HG02678 (cell line): Measurements from ENCODE around the gene ARIH2.
"Not testable (repeated sequence)": the region's sequence is repeated elsewhere in the genome, so short reads cannot be mapped to it uniquely, and the experiment has no call there.

ENCODE experiments used
- ATAC-seq: cut with Tn5 transposase; IDR thresholded peaks from one replicate; pipeline ENCODE4 v1.9.1; 2021; ENCODE audit warnings: mild to moderate bottlenecking, moderate library complexity; ENCODE audit not compliant: unreplicated experiment

Gene ARIH2

DNA sequence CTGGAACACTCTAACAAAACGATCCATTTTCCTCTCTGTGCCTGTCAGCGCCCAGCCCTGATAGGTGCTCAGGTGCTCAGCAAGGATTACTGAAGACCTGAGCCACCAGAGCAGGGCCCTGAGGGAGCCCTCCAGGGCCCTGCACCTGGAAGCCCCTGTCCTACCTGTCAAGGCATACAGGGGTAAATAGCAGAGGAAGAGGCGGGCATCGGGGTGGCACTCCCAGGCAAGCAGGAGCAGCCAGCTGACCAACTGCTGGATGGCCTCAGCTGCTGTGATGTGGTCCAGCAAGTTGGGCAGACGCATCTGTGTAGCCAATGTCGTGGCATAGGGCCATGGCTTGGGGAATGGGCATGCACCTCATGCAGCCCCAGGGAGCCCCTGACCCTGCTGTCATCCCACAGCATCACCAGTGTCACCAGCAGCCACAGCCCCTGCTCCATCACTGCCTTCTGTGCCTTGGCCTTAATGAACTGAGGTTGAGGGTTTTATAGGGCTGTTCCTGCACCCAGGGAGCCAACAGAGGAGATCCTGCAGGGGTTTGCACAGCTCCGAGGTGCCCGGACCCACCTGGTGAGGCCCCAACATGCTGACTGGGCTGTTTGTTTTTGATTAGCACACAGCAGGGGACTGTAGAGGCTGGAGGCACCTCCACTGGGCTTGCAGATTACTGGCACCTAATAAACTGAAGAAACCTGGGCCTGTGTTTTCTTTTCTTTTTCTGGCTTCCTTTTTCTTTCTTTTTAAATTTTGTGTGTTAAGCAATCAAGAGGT, 80.6 kb downstream of the ARIH2 start:
- ATAC-seq = no peak

DNA sequence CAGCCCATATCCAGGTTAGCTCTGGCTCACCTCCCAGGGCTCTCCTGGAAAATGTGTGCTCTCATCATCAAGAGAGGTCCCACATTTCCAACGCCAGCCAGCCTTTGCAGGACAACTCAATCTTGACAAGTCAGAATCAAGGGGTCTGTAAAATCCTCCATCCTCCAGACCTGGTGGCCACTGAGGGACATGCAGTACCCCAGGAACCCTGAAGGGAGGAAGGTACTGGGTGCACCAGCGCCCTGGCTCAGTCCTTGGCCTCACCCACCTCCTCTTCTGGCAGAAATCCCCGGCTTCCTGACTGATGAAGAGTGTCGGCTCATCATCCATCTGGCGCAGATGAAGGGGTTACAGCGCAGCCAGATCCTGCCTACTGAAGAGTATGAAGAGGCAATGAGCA, 82.5 kb downstream of the ARIH2 start:
- no peak for ATAC-seq

DNA sequence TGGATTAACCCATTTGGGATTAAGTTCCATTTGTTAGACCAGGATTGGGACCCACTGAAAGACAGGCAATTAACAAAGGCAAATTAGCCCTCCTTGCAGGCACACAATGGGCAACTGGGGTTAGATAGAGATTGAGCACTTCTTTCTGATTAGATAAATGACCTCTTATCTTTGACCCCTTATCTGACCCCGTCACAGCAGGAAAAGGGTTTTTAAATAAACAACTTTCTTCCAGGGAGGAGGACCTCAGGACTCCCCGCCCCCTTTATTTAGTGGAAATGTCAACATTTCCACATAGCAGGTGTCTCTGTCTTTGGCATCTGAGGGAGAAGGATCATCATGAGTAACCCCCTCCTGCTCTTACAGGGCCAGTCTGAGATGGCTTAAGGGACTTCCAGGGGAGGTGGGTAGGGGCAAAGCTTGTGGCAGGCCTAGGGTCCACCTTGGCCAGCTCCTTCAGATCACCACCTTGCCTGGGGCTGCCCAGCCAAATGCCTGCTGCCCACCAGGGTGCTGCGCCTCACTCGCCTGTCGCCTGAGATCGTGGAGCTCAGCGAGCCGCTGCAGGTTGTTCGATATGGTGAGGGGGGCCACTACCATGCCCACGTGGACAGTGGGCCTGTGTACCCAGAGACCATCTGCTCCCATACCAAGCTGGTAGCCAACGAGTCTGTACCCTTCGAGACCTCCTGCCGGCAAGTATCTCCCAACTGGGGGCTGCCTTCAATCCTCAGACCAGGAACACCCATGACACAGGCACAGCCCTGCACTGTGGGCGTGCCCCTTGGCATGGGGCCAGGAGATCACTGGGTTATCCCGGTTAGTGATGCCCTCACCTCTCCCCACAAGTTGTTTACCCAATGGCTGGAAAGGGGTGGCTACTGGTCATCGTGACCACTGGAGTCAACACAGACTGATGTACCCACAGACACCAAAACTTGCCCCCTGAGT, 86.0 kb downstream of the ARIH2 start:
- no peak for ATAC-seq

DNA sequence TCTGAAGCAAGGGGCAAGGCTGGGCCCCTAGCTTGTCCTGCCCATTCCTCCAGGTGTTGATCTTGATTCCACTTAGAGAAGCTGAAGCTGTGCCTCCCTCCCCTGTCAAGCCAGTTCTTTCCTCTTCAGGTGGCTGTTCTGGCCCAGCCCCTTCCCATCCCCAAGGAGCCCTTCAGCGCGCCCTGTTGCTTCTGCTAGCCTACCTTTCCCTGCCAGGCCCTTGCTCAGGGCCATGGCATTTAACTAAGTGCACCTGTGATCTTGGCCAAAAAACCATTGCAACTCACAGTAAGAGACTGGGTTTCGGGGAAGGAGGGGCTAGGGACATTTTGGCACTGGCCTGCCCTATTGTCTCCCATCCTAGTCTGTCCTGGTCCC, 86.7 kb downstream of the ARIH2 start:
- no peak for ATAC-seq

DNA sequence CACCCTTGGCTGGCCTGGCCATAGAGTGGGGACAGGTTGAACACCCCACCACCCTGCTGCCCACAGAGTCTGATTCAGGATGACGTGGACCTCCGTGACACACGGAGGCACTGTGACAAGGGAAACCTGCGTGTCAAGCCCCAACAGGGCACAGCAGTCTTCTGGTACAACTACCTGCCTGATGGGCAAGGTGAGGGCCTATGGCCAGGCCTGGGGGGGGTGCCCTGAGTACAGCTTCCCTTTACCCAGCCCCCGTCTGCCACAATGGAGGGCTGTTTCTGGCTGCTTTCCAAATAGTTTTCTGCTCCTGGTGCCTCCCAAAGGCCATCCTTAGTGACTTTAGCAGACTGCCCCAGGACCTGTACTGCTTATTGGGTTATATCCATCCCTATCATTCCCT, 87.4 kb downstream of the ARIH2 start:
- no peak for ATAC-seq

DNA sequence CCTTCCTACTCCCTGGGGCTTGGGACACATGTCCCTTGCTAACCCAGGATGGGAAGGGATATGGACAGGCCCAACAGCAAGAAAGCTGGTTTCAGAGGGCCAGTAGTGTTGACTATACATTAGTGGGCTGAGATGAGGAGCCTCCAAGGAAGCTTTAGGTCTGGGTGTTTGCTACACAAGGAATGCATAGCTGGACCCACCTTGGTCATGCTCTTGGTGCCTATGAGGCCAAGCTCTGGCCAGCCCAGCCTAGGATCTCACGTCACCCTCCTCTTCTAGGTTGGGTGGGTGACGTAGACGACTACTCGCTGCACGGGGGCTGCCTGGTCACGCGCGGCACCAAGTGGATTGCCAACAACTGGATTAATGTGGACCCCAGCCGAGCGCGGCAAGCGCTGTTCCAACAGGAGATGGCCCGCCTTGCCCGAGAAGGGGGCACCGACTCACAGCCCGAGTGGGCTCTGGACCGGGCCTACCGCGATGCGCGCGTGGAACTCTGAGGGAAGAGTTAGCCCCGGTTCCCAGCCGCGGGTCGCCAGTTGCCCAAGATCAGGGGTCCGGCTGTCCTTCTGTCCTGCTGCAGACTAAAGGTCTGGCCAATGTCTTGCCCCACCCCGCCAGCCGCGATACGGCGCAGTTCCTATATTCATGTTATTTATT, 87.9 kb downstream of the ARIH2 start:
- ATAC-seq = peak; percentile 1

DNA sequence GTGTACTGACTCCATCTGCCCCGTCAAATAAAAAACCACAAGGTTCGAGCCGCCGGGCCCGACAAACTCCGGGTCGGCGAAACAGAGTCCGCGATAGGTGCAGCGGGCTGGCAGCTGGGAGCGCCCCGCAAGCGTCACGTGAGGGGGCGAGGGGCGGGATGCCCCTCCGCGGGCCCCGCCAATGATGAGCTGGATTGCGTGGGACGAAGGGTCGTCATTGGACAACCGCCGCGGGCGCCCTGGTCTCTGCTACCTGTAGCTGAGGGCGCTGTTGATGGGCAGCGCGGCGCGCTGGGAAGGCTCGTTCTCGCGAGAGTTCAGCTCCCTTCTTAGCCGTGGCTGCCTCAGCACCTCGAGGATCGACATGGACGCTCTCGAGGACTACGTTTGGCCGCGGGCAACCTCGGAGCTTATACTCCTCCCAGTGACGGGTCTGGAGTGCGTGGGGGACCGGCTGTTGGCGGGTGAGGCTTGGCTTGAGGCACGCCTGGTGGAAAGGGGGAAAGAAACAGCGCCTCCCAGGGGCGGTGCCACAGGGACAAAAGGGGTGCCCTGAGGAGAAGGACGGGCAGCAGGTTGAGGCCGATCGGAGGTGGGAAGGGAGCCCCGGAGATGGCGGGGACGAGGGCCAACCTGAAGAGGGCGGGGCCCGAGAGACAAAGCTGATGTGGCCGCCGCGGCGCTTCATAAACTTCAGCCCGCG, 88.6 kb downstream of the ARIH2 start, which contains the start of gene WDR6:
TSS of gene WDR6 (plus strand) at position 324 of the 703 bp plus-strand sequence. CDS start at position 365, 41 bp downstream.
- peak; percentile 89 for ATAC-seq

DNA sequence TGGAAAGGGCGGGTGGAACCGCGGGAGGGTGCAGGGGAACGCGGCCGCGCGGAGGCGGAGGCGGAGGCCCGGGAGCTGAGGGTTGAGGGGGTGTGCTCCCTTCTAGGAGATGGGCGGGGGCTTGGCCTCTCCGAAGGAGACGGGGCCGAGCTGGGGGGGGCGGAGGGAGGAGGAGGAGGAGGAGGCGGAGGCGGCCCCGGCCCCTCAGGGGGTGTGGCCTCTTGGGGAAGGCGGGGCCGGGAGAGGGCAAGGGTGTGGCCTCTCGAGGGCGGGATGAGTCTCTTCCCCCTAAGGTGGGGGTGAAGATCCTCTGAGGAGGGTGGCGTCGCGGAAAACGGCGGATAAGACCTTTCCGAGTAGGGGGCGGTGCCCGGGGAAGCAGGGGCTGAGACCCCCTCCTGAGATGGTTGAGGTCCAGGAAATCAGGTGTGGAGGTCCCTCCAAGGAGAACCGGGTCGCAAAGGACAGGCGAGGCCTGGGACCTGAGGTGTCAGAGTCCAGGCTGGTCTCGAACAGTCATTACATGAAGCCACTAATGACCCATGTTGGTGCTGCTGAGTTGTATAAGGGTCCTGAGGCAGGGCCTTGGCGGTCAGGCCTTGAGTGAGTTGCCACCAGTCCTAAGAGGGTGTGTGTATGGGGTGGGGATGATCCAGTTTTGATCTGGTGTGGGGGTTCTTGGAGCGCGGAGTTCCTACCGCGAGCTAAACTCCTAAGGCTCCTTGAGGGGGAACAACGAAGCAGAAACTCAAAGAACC, 89.3 kb downstream of the ARIH2 start:
- ATAC-seq = peak; percentile 37

DNA sequence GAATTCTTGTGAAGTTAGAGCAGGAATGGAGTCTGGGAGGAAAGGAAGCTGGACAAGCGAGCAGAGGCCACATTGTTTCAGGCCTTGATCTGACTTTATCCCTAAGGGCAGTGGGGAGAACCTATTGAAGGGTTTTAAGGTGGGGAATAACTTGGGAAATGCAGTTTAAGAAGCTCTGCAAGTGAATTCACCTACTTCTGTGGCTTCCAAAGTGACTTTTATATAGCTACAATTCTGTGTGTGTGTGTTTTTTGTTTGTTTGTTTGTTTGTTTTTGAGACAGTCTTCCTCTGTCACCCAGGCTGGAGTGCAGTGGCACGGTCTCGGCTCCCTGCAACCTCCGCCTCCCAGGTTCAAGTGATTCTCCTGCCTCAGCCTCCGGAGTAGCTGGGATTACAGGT, 90.0 kb downstream of the ARIH2 start:
- not testable (repeated sequence) for ATAC-seq

DNA sequence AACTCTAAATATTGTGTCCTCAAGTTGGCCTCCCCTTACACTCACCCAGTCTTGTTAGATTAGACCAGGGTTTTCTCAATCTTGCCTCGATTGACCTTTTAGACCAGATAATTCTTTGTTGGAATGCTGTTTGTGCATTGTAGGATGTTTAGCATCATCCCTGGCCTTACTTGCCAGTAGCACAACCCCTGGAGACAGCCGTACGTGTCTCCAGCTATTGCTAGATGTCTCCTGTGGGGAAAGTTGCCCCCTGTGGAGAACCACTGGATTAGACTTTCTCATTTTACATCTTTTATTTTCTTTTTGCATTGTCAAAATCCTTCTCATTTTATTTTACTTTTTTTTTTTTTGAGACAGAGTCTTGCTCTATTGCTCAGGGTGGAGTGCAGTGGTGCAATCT, 90.8 kb downstream of the ARIH2 start:
- ATAC-seq = no peak

DNA sequence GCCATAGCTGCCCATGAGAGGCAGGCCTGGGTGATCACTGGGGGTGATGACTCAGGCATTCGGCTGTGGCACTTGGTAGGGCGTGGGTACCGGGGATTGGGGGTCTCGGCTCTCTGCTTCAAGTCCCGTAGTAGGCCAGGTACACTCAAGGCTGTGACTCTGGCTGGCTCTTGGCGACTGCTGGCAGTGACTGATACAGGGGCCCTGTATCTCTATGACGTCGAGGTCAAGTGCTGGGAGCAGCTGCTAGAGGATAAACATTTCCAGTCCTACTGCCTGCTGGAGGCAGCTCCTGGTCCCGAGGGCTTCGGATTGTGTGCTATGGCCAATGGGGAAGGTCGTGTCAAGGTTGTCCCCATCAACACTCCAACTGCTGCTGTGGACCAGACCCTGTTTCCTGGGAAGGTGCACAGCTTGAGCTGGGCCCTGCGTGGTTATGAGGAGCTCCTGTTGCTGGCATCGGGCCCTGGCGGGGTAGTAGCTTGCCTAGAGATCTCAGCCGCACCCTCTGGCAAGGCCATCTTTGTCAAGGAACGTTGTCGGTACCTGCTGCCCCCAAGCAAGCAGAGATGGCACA, 93.9 kb downstream of the ARIH2 start:
- no peak for ATAC-seq

DNA sequence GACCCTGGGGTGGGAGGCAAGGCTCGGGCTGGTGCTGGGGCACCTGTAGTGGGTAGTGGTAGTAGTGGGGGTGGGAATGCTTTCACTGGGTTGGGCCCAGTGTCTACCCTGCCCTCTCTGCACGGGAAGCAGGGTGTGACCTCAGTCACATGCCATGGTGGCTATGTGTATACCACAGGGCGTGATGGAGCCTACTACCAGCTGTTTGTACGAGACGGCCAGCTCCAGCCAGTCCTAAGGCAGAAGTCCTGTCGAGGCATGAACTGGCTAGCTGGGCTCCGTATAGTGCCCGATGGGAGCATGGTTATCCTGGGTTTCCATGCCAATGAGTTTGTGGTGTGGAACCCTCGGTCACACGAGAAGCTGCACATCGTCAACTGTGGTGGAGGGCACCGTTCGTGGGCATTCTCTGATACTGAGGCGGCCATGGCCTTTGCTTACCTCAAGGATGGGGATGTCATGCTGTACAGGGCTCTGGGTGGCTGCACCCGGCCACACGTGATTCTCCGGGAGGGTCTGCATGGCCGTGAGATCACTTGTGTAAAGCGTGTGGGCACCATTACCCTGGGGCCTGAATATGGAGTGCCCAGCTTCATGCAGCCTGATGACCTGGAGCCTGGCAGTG, 94.6 kb downstream of the ARIH2 start:
- ATAC-seq = no peak

DNA sequence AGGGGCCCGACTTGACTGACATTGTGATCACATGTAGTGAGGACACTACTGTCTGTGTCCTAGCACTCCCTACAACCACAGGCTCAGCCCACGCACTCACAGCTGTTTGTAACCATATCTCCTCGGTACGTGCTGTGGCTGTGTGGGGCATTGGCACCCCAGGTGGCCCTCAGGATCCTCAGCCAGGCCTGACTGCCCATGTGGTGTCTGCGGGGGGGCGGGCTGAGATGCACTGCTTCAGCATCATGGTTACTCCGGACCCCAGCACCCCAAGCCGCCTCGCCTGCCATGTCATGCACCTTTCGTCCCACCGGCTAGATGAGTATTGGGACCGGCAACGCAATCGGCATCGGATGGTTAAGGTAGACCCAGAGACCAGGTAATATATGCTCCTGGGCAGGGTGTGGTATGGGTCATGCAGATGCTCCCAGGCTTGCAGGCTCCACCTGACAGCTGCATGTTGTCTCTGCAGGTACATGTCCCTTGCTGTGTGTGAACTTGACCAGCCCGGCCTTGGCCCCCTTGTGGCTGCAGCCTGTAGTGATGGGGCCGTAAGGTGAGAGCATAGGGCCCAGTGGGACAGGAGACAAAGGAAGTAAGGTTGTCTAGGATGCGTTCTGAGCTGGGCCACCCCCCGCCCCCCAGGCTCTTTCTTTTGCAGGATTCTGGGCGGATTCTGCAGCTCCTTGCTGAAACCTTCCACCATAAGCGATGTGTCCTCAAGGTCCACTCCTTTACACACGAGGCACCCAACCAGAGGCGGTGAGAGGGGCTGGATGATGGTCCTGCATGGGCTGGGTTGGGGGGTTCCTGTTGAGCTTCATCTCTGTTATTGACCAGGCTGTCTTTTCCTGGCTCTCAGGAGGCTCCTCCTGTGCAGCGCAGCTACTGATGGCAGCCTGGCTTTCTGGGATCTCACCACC, 95.4 kb downstream of the ARIH2 start:
- no peak for ATAC-seq

DNA sequence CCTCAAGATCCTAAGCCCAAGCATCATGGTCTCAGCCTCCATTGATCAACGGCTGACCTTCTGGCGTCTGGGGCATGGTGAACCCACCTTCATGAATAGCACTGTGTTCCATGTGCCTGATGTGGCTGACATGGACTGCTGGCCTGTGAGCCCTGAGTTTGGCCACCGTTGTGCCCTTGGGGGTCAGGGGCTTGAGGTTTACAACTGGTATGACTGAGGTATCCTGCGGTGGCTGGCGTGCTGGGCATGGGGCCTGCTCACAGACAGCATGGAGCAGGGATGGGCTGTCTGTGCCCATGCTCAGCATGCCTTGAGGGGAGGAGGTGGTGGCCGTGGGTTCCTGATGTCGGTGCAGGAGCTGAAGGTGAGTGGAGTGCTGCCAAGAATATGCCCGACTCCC, 96.4 kb downstream of the ARIH2 start:
- no peak for ATAC-seq

DNA sequence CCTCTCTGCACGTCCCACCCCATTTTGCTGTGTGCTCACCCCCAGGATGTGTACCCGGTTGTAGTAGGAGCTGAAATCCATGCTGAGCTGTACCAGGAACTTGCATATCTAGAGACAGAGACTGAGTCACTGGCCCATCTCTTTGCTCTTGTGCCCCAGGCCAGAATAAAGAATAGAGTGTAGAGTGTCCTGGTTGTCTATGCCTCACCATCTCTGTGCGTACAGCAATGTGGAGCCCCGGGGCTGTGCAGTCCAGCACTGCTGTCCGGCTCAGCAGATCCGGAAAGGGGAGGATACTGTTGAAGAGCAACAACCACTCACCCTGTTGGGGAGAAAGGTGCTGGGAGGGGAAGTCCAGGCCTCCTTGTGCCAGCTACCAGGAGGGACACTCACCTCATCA, 97.1 kb downstream of the ARIH2 start:
- no peak for ATAC-seq

DNA sequence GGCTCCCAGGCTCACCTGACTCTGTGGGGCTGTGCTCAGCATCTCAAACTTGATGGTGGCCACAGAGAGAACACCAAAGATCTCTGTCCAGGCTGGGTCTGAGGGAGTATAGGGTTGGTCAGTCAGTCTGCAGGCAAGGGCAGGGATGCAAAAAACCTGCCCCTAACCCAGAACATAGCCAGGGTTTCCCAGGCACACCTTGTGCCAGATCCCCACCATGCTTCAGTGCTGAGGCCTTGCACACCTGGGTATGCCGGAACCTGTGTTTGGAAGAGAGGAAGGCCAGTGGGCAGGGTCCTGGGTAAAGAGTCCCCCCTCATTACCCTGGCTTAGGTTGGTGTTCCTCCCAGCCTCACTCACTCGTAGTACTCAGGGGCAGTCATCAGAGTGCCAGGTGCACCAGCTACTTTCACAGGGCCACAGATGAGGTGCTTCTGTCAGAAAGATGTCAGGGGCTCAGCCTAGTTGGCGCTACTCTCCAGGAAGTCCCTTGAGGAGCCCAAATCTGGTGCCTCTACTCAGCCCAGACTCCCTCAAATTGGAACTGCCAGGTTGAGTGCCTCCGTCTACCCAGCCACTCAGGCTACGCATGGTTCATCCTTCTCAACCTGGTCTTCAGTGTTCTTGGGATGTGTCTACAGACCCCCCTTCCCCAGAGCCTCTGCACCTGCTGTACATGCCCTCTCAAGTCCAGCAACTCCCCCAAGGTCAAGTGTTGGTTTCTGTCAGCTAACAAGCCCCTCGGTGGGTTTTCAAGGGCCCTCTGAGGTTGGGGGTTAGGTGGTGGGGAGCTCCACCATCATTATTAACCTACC, 98.0 kb downstream of the ARIH2 start:
- ATAC-seq = no peak

DNA sequence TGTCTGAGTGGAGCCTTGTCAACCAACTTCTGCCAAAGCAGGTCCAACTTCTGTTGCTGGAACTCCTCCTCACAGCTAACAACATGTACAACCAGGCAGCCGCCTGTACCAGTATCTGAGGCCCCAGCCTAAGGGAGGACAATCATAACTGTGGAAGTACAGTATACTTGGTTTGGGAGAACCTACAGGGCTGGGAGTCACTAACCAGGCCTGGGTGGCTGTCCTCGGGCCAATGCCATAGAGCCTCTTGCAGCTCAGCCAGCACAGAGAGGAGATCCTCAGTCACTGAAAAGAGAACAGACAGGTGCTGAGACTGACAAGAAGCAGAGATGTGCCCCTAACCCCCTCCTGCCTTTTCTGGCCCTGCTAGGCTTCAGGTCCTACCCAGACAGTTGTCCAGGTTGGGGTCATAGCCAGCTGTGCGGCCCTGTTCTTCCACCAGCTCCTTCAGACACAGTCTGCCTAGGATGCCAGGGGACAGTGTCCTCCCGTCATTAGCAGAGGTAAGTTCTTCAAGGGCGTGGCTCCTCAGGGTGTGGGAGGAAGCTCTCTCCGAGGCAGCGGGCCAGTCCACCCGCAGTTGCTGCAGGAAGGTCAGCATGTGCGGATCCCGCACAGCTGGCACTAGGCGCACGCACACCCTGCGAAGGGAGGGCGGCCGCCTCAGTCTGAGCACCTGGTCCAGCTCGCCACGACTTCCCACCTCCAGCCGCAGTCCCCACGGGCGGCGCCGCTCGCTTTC, 98.8 kb downstream of the ARIH2 start:
- no peak for ATAC-seq
